Liver (tissue), 3 donors: Measurements from ENCODE around the gene MTHFSD.

Experiments used
- GABPA ChIP-seq, 2 donors: IDR thresholded peaks in 1 of 2; conservative IDR thresholded peaks in 1 of 2; 2 replicates each; pipeline ENCODE4 v1.6.1; 2016; ENCODE audit warnings: antibody characterized with exemption in 2 of 2, mild to moderate bottlenecking in 1 of 2, moderate library complexity in 1 of 2
- JUND ChIP-seq, 2 donors: IDR thresholded peaks; 2 replicates each; pipeline ENCODE4 v1.6.1; 2016; ENCODE audit warnings: antibody characterized with exemption in 2 of 2
- MAX ChIP-seq: IDR thresholded peaks from 2 replicates; pipeline ENCODE4 v1.6.1; 2016; ENCODE audit warnings: antibody characterized with exemption
- RXRA ChIP-seq, 2 donors: IDR thresholded peaks; 2 replicates each; pipeline ENCODE4 v1.6.1; 2017 to 2018; ENCODE audit warnings: antibody characterized with exemption in 2 of 2, mild to moderate bottlenecking in 1 of 2
- TF ChIP-seq, protein P1 (sequence below): fragments of 150-350 bp; IDR thresholded peaks from 2 replicates; pipeline ENCODE4 v1.5.1; 2017; ENCODE audit warnings: improper control_type of control experiment, low read depth, low read length; ENCODE audit not compliant: missing input control
- TF ChIP-seq, protein P2 (sequence below): IDR thresholded peaks from 2 replicates; pipeline ENCODE4 v1.6.1; 2016; ENCODE audit warnings: antibody characterized with exemption
- donor health status: healthy.
- donor health status: healthy.

DNA sequence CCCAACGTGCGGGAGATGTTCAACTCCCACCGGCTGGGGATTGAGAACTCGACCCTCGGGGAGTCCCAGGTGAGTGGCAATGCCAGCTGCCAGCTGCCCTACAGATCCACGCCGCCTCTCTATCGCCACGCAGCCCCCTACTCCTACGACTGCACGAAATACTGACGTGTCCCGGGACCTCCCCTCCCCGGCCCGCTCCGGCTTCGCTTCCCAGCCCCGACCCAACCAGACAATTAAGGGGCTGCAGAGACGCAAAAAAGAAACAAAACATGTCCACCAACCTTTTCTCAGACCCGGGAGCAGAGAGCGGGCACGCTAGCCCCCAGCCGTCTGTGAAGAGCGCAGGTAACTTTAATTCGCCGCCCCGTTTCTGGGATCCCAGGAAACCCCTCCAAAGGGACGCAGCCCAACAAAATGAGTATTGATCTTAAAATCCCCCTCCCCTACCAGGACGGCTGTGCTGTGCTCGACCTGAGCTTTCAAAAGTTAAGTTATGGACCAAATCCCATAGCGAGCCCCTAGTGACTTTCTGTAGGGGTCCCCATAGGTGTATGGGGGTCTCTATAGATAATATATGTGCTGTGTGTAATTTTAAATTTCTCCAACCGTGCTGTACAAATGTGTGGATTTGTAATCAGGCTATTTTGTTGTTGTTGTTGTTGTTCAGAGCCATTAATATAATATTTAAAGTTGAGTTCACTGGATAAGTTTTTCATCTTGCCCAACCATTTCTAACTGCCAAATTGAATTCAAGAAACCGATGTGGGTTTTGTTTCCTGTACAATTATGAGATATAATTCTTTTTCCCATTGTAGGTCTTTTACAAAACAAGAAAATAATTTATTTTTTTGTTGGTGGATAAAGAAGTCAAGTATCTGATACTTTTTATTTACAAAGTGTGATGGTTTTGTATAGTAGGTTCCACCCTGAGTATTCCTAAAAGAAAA, 13.9 kb upstream of the MTHFSD start:
- TF ChIP-seq, protein P1, sequence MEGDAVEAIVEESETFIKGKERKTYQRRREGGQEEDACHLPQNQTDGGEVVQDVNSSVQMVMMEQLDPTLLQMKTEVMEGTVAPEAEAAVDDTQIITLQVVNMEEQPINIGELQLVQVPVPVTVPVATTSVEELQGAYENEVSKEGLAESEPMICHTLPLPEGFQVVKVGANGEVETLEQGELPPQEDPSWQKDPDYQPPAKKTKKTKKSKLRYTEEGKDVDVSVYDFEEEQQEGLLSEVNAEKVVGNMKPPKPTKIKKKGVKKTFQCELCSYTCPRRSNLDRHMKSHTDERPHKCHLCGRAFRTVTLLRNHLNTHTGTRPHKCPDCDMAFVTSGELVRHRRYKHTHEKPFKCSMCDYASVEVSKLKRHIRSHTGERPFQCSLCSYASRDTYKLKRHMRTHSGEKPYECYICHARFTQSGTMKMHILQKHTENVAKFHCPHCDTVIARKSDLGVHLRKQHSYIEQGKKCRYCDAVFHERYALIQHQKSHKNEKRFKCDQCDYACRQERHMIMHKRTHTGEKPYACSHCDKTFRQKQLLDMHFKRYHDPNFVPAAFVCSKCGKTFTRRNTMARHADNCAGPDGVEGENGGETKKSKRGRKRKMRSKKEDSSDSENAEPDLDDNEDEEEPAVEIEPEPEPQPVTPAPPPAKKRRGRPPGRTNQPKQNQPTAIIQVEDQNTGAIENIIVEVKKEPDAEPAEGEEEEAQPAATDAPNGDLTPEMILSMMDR: no peak
- TF ChIP-seq, protein P2, sequence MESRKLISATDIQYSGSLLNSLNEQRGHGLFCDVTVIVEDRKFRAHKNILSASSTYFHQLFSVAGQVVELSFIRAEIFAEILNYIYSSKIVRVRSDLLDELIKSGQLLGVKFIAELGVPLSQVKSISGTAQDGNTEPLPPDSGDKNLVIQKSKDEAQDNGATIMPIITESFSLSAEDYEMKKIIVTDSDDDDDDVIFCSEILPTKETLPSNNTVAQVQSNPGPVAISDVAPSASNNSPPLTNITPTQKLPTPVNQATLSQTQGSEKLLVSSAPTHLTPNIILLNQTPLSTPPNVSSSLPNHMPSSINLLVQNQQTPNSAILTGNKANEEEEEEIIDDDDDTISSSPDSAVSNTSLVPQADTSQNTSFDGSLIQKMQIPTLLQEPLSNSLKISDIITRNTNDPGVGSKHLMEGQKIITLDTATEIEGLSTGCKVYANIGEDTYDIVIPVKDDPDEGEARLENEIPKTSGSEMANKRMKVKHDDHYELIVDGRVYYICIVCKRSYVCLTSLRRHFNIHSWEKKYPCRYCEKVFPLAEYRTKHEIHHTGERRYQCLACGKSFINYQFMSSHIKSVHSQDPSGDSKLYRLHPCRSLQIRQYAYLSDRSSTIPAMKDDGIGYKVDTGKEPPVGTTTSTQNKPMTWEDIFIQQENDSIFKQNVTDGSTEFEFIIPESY: no peak
- TF ChIP-seq RXRA (IDR thresholded peaks at IDR 0.05) (no peak), MAX (no peak), JUND (IDR thresholded peaks at IDR 0.05) (no peak), GABPA (IDR thresholded peaks at IDR 0.05 in 1 of 2, conservative IDR thresholded peaks at IDR 0.05 in 1 of 2) (no peak)
